ENCODE data around the gene CLDN6. TPM values are rescaled to one million over a fixed set of nuclear protein-coding genes. Genes with fewer than 3 reads are reported as not detected.

The CLDN6 gene
- total and polyA plus RNA-seq, 9 of the 15 experiments (the other 6 are each of a cell fraction or from before 2014, with no cell fraction given), result 0.22 to 0.75 (median 0.38) TPM; not detected in 3

GRCh38 chr16:3020604-3021448 is 2.8 kb upstream of the CLDN6 start (continued):
- TF ChIP-seq SIN3B (IDR thresholded peaks at IDR 0.05; ENCODE audit: low read depth), result no peak
- no peak for TF ChIP-seq MIER1 (IDR thresholded peaks at IDR 0.05; ENCODE audit: low read depth)
- TF ChIP-seq TCF3 (CRISPR knock-in tag; IDR thresholded peaks at IDR 0.05), result no peak
- TF ChIP-seq RAD21 (CRISPR knock-in tag; conservative IDR thresholded peaks at IDR 0.05 in 1 of 2, IDR thresholded peaks at IDR 0.05 in 1 of 2), result no peak
- TF ChIP-seq ZBED1 (IDR thresholded peaks at IDR 0.05), result no peak
- TF ChIP-seq RB1 (IDR thresholded peaks at IDR 0.05; ENCODE audit: low read depth), result peak; percentile 20; the same call in 1 of the 2 replicates
- 0 out of 2 replicates have a peak, but pooled peaks have one; percentile 18 for TF ChIP-seq L3MBTL2 (IDR thresholded peaks at IDR 0.05)
- TF ChIP-seq DDX20 (tag; IDR thresholded peaks at IDR 0.05; ENCODE audit: low read depth), result no peak
- TF ChIP-seq COPS2 (conservative IDR thresholded peaks at IDR 0.05), result no peak
- no peak for TF ChIP-seq TRIM28 (IDR thresholded peaks at IDR 0.05)
- TF ChIP-seq ZNF695 (CRISPR knock-in tag; IDR thresholded peaks at IDR 0.05), result no peak
- no peak for TF ChIP-seq CUX1 (CRISPR knock-in tag; IDR thresholded peaks at IDR 0.05)
- TF ChIP-seq JUND (IDR thresholded peaks at IDR 0.05; ENCODE audit: borderline replicate concordance, low read depth, low read length), result peak; percentile 93
- TF ChIP-seq JUND (tag; IDR thresholded peaks at IDR 0.05; ENCODE audit: borderline replicate concordance, low read depth, low read length), result peak; percentile 86; the same call in 2 of the 3 replicates
- no peak for TF ChIP-seq XRCC4 (IDR thresholded peaks at IDR 0.05; ENCODE audit: extremely low read depth, insufficient read depth, insufficient read length)
- TF ChIP-seq MCM5 (IDR thresholded peaks at IDR 0.05; ENCODE audit: low read depth), result no peak
- TF ChIP-seq ZNF395 (CRISPR knock-in tag; IDR thresholded peaks at IDR 0.05), result 0 out of 2 replicates have a peak, but pooled peaks have one; percentile 43
- peak; percentile 68; the same call in 1 of the 2 replicates for TF ChIP-seq NKRF (IDR thresholded peaks at IDR 0.05; ENCODE audit: borderline replicate concordance)
- TF ChIP-seq POLR2AphosphoS2 (IDR thresholded peaks at IDR 0.05; ENCODE audit: low read length), result no peak
- TF ChIP-seq IFI16 (CRISPR knock-in tag; IDR thresholded peaks at IDR 0.05), result no peak
- no peak for TF ChIP-seq SMARCC2 (IDR thresholded peaks at IDR 0.05; ENCODE audit: low read depth)

Measured in K562 (cell line).